ENCODE measurements around the gene RPS2.
"Not testable (repeated sequence)": the region's sequence is repeated elsewhere in the genome, so short reads cannot be mapped to it uniquely, and the experiment has no call there.

GRCh38 chr16:1957434-1958142 is 7.0 kb downstream of the RPS2 start:
- not testable (repeated sequence) for TF ChIP-seq CTCF, POLR2A, POLR2AphosphoS5, EP300 (IDR thresholded peaks at IDR 0.05)
